AG10803 (cell line): ENCODE results near the gene ZNG1F.
"Not testable (repeated sequence)": the region's sequence is repeated elsewhere in the genome, so short reads cannot be mapped to it uniquely, and the experiment has no call there.

ENCODE experiments used
- DNase-seq: peaks from one replicate; pipeline ENCODE4 v3.0.0; 2010; ENCODE audit warnings: low read depth
- H3K4me3 ChIP-seq: 2 replicates; pipeline ENCODE4 v1.5.1; 2011; ENCODE audit warnings: mild to moderate bottlenecking, low read length, control low read depth

The ZNG1F gene

GRCh38 chr9:41125109-41125658, 63.9 kb downstream of the ZNG1F start:
- H3K4me3 ChIP-seq, DNase-seq: not testable (repeated sequence)

DNA sequence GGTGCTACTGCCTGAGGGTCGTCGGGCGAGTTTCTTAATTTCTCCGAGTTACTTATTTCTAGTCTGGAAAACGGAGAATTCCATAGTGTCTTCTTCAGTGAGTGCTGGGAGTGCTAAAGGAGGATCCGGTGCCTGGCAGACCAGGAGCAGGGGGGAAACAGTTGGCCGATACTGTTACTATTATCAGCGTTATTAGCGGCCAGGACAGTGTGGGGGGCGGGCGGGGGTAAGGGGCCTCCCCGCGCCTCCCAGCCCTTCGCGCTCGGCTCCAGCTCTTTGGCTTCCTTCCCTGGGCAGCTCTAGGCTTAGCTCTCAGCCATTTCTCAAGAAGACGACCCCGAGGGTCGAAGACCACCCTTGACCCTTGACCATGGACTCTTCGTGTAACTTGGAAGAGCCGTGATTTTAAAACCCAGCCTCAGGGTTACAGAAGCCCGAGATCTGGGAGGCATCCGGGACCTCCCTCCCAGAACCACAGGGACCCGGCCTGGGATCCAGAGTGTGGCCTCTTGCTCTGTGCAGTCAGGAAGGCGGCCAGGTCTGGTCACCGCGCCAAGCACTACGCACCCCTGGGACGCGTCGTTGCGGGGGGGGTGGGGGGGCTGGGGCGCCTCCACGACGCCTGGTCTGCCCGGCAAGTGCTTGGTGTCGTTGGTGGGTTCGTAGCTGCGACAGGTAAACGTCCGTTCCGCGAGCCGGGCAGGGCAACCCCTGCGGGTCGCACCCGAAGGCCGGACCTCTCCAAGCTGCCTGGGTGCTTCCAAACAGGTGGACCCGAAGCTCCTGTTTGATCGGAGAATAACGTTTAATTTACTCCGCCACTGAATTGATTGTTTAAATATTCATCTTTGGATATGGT, 64.6 kb downstream of the ZNG1F start:
- H3K4me3 ChIP-seq: not testable (repeated sequence)

DNA sequence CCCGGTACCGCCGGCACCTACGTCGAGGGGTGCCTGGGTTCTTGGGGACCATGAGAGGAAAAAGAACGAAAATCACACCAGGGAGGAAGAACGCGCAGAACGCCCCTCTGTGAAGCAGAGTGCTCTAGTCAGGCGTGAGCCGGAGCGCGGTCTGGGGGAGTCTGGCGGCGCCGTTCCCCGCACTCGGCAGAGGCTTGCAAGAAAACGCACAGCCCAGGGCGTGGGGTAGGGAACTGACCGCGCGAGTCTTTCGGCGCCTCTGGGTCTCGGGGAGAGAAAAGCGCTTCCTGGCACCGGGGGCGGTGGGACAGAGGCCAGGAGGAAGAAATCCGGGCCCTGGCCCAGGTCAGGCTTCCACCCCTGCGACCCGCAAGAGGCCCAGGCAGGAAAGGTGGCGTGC, 65.3 kb downstream of the ZNG1F start:
- H3K4me3 ChIP-seq, DNase-seq: not testable (repeated sequence)

More for the DNA sequence above, 64.6 kb downstream of the ZNG1F start:
- not testable (repeated sequence) for DNase-seq

DNA sequence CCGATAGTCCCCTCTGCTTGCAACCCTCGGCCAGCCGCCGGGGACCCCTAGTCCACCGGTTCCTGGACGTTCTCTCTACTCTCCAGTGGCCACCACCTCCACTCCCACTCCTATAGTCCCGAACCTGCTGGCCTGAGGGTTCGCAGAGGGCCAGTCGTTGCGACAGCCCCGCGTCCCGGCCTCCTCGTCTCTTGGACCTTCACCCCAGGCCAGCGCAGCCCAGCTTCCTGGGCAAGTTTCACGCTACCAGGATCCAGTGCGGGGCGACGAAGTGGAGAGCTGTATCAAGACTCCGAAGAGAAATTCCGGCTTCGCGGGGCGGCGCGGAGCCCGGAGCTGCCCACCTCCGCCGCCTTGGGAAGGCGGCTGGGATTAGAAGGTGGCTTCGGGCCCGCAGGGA, 65.7 kb downstream of the ZNG1F start:
- not testable (repeated sequence) for DNase-seq, H3K4me3 ChIP-seq

DNA sequence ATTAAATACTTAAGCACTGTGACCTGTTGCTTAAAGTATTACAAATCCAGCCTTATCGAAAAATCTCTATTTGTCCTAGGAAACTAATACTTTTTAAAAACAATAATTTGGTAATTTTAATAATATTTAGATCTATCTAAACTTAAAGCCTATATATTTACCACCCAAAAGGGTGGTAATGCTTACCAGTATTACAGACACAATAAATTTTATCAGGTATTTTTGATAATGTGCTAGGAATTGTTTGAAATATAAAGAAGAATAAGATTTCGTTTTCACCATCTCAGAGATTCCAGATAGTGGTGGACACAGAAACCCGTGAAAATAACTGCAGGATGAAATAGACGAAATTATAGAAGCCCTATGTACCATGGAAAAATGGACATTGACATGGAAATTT, 68.4 kb downstream of the ZNG1F start:
- not testable (repeated sequence) for DNase-seq, H3K4me3 ChIP-seq

GRCh38 chr9:41119719-41120118, 69.4 kb downstream of the ZNG1F start:
- H3K4me3 ChIP-seq, DNase-seq: not testable (repeated sequence)

DNA sequence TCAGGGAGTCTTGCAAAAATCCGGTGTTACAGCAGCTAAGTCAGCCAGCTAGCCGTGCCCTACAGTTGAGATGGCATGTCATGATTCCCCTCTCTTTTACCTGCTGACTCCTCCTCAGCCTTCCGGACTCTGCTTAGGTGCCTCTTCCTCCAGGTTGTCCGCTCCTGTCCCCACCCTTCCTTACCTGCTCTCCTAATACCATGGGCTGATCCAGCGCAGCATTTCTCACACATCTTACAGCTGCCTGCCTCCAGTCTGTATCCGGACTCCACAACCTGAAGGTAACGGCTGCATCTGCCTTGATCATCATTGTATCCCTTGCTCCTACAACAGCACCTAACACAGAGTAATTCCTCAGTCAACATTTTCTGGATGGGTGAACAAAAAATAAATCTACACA, 69.8 kb downstream of the ZNG1F start:
- not testable (repeated sequence) for H3K4me3 ChIP-seq, DNase-seq

- DNase-seq, H3K4me3 ChIP-seq: not testable (repeated sequence)
Measured at GRCh38 chr9:41113348-41113747, 75.8 kb downstream of the ZNG1F start.

- not testable (repeated sequence) for H3K4me3 ChIP-seq, DNase-seq
Measured at GRCh38 chr9:41111414-41111813, 77.7 kb downstream of the ZNG1F start.

- not testable (repeated sequence) for DNase-seq, H3K4me3 ChIP-seq
Measured at GRCh38 chr9:41110913-41111312, 78.2 kb downstream of the ZNG1F start.

GRCh38 chr9:41109253-41109652, 79.9 kb downstream of the ZNG1F start:
- not testable (repeated sequence) for DNase-seq, H3K4me3 ChIP-seq

- DNase-seq, H3K4me3 ChIP-seq: not testable (repeated sequence)
Measured at GRCh38 chr9:41108816-41109215, 80.3 kb downstream of the ZNG1F start.

DNA sequence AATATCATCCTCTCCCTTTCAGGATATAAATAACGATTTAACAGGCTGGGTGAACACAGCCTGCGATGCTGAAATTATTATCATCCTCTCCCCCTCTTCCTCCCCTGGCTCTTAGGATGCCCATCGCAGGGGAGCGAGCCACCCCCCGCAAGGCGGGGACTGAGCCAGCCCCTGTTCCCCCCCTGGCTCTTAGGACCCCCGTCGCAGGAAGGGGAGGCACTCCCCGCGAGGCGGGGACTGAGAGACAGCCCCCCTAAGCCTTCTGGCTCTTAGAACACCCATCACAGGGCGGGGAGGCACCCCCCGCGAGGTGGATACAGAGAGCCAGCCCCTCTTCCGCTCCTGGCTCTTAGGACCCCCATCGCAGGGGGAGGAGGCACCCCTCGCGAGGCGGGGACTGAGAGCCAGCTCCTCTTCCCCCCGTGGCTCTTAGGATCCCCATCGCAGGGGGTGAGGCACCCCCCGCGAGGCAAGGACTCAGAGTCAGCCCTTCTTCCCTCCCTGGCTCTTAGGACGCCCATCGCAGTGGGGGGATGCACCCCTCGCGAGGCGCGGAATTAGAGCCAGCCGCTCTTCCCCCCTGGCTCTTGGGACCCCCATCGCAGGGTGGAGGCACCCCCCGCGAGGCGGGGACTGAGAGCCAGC, 82.5 kb downstream of the ZNG1F start:
- not testable (repeated sequence) for DNase-seq, H3K4me3 ChIP-seq

- DNase-seq, H3K4me3 ChIP-seq: not testable (repeated sequence)
Measured at GRCh38 chr9:41105557-41106253, 83.4 kb downstream of the ZNG1F start.

- H3K4me3 ChIP-seq, DNase-seq: not testable (repeated sequence)
Measured at GRCh38 chr9:41104542-41104941, 84.6 kb downstream of the ZNG1F start.

GRCh38 chr9:41100508-41100907, 88.6 kb downstream of the ZNG1F start:
- H3K4me3 ChIP-seq: not testable (repeated sequence)
- DNase-seq: peak; percentile 10

- not testable (repeated sequence) for H3K4me3 ChIP-seq
- peak; percentile 34 for DNase-seq
Measured at GRCh38 chr9:41098759-41099158, 90.4 kb downstream of the ZNG1F start.

DNA sequence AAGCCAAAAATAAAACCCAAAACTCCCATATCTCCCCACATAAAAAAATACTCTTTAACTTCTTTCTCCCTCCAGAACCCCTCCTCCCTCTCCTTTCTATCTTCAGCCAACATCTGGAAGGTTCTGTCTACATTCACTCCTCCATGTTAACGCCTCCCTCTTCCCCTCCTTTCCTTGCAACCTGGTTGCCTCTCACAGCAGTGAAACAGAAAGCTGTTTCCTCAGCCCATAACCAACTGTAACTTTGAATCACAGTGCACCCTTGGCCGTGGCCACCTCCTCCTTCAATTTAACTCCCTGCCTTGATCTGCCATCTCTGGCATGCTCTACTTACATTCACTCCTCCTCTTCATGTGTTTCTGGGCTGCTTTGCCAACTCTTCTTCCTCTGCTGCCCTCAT, 94.1 kb downstream of the ZNG1F start:
- DNase-seq, H3K4me3 ChIP-seq: not testable (repeated sequence)

DNA sequence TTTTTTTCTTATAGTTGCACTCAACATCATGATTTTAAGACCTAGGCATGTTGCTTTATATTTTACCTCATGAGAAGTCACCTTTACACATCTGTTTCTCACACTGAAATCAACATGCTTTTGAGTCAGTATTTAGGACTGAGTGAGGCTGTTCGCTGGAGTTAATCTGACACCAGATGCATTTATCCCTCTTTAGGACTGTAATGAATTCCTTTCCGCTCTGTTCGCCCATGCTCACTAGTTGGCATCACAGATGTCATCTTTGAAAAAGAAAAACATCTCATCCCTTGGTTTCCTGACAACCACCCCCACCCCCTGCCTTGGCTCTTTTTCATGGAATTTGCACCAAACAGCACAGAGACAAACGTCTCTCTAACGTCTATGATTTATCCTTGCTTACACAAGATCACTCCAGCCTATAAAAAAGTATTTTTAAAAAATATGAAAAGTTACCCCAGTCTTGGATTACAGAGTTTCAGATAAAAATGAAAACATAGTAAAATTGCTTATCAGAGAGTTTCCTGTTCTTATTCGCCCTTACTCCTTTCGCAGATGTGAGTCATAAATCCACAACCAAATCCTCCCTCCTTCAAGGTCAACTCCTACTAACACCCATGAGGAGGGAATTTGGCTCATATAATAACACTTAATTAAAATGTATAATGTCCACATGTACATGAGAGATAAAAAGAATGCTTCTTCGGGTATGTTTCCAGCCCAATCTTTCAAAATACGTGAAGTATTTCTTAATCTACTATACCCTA, 94.9 kb downstream of the ZNG1F start:
- H3K4me3 ChIP-seq, DNase-seq: not testable (repeated sequence)
